HG03108 (cell line): Measurements from ENCODE around the gene CDK6.
"Not testable (repeated sequence)": the region's sequence is repeated elsewhere in the genome, so short reads cannot be mapped to it uniquely, and the experiment has no call there.

ENCODE experiments used
- ATAC-seq: cut with Tn5 transposase; IDR thresholded peaks from one replicate; pipeline ENCODE4 v1.9.1; 2021; ENCODE audit warnings: moderate library complexity; ENCODE audit not compliant: unreplicated experiment

CDK6 gene

DNA sequence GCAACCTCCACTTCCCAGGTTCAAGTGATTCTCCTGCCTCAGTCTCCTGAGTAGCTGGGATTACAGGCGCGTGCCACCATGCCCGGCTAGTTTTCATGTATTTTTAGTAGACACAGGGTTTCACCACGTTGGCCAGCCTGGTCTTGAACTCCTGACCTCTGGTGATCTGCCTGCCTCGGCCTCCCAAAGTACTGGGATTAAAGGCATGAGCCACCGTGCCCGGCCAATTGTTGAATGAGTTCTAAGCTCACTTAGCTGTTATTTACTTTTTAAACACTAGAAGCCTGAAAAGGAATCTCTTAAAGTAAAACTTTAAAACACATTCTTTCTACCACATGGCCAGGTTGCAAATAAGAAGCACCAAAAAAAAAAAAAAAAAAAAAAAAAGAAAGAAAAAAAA is 231.9 kb downstream of the CDK6 start:
- not testable (repeated sequence) for ATAC-seq

GRCh38 chr7:92603089-92603445 is 233.3 kb downstream of the CDK6 start:
- ATAC-seq = no peak

GRCh38 chr7:92602352-92603088 is 233.9 kb downstream of the CDK6 start:
- ATAC-seq = no peak

DNA sequence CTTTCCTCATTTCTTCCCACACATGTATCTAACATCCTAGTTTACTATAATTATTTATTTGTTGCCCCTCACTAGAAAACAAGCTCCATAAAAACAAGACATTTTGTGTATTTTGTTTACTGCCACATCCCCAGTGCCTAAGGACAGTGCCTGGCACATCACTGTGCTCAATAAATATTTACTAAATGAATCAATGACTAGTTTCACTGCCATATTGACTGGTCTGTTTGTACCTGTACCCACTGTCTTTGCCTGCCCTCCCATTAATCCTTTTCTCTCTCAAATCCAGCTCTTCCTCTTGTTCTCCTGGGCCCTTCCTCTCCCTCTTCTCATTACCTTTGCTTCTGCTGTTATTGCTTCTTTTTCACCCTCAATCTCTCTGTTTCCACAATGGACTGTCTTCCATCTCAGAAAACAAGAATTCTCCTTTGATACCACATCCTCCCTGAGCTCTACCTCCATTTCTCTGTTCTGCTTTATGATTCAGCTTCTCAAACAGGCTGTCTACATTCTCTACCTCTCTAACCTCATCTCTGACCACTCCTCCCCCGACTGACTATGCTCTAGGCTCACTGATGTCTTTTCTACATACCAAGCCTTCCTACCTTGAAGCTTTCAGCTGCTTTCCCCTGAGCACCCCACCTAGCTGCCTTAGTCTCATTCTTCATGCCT is 237.9 kb downstream of the CDK6 start:
- ATAC-seq = peak; percentile 70

DNA sequence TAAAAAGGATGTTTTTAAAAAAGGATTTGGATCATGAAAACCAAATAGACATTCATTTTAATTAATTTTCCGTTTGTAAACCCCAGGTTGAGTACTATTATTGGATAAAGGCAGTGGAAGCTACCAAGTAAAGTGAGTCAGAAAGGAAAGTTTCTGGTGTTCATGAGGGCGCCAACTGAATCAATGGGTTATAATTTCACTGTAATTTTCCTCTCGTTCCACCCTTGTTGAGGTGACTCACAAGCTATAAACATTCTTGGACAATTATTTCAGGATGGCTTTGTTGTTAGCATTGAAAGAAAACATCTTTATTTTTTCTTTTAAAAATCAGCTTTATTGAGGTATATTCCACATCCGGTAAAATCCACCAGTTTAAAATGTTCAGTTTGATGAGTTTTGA is 241.1 kb downstream of the CDK6 start:
- ATAC-seq = no peak

DNA sequence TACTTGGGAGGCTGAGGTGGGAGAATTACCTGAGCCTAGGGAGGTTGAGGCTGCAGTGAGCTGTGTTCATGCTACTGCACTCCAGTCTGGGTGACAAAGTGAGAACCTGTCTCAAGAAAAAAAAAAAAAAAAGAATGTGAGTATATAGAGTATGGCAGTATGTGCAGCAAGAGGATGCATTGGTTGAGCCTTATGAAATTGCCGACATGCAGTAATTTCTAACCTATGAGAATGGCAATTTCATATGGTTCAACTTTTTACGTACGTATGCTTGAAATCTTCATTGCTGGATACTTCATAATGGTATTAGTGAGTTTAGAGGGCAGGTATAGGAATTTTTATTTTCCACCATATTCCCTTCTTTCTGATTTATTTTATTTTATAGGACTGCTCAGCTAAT is 241.6 kb downstream of the CDK6 start:
- ATAC-seq = no peak

GRCh38 chr7:92590711-92591310 is 245.6 kb downstream of the CDK6 start:
- ATAC-seq = no peak

DNA sequence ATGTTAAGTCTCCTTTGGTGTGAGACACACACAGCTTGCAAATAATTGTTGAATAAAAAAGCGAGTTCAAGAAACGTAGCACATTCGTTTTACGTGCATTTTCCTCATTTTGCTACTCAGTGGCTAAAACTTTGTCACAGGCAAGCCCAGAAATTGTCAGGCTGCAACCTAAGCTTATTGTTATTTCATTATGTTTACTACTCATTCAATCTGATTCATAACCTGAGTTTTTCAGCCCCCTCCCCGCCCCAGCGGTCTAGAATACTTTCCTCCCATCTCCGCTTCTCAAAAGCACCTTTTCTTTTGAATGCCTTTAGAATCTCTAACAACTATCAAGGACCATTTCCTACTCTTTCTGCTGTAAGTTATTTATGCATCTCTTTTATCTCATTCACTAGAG is 247.3 kb downstream of the CDK6 start:
- no peak for ATAC-seq

GRCh38 chr7:92588561-92588960 is 247.8 kb downstream of the CDK6 start:
- no peak for ATAC-seq

DNA sequence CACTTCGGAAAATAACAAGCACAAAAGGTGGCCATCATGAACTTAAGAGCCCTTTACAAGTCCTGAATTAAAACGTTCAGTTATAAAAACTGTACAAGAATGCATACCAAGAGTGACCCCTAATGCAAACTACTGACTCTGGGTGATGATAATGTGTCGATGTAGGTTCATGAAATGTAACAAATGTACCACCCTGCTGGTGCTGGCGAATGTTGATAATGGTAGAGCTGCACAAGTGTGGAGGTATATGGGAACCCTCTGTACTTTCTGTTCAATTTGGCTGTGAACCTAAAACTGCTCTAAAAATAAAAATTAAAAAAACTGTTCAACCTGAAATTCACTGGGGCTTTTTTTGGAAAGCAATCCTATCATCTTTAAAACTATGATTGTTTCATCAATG is 249.5 kb downstream of the CDK6 start:
- no peak for ATAC-seq

- ATAC-seq = no peak
Observed at GRCh38 chr7:92586403-92586802, 250.0 kb downstream of the CDK6 start.

- no peak for ATAC-seq
Observed at GRCh38 chr7:92584953-92585352, 251.4 kb downstream of the CDK6 start.

DNA sequence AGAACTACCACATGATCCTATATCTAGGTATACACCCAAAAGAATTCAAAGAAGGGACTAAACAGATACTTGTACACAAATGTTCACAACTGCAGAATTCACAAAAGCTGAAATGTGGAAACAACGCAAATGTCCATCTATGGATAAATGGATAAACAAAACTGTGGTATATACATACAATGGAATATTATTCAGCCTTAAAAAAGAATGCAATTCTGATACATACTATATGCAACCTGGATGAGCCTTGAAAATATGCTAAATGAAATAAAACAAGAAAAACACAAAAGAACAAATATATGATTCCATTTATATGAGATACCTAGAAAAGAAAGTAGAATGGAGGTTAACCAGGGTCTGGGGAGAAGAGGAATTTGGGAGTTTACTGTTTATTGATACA is 253.4 kb downstream of the CDK6 start:
- no peak for ATAC-seq

DNA sequence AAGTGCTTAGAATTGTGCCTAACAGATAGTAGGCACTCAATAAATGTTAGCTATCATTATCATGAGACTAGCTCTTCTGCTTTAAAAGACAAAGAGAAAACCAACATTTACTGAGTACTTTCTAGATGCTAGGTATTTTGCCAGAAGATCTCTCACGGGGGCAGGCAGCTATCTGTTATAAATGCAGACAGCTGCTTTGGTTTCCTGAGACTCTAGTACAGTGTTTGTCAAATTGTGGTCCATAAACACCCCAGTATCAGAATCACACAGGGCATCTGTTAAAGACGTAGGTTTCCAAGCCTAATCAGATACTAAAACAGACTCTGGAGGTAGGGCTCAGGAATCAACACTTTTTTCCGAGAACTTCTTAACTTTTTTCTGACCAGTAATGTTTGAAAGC is 260.1 kb downstream of the CDK6 start:
- ATAC-seq = no peak

DNA sequence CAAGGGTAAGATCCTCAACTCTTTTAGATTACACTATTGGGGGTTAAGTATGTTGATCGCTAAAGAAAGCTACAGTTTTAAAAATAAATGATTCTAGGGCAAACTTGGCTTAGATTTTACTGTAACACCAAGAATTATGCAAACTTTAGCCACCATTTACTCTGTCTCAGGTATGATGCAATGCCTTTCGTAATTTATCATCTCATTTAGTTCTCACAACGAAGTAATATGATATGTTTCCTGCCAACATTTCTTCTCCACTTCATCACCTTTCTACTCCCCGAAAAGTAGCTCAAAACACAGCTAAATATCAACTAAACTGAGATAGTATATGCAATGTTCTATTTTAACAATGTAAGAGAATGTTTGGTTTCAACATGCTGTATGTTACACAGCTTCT is 267.2 kb downstream of the CDK6 start:
- no peak for ATAC-seq

- no peak for ATAC-seq
Observed at GRCh38 chr7:92567460-92567859, 268.9 kb downstream of the CDK6 start.

DNA sequence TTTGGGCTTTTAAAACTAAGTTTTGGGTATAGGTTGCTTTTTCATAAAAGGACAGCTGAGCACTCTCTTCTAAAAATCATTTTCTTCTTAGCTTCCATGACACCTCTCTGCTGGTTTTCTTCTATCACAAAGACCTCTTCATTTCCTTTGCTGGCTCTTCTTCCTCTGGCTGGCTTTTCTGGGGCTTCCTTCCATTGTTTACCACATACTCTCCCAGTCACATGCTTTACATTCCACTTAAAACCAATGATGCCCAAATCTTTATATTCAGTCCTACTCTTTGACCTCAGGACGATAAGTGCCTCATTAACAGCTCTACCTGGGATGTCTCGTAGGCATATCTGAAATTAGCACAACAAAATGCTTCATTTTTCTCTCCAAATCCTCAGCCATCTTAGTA is 273.0 kb downstream of the CDK6 start:
- no peak for ATAC-seq

DNA sequence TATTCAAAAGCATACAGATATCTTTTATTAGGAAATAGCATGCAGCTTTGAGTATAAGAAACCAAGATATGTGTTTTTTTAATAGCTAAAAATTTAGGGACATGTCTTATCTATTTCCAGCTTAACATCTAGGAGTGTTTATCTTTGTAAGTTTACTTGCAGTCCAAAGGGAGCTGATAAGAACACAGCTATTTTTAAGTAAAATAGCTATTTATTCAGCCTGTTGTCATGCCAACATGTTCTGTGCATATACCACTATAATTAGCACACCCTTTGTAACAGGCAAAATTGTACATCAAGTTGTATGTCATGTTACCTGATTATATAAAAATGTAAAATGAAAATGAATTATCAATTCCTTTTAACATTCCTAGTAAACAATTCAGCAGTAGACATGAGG is 275.8 kb downstream of the CDK6 start:
- no peak for ATAC-seq

- ATAC-seq = no peak
Observed at GRCh38 chr7:92557808-92558362, 278.5 kb downstream of the CDK6 start.

DNA sequence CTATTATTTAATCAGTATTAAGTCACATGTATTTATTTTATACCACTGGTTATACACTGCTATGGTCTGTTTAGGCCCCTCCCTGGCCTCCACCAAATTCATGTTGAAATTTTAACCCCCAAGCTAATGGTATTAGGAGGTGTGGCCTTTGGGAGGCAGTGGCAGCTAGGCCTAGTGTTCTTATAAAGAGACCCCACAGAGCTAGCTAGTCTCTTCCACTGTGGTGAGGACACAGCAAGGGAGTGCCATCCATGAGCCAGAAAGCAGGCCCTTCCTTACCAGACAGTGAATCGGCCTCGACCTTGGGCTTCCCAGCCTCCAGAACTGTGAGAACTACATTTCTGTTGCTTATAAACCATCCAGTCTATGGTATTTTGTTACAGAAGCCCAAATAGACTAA is 279.1 kb downstream of the CDK6 start:
- ATAC-seq = no peak
